Activated CD4-positive, alpha-beta T cell treated with anti-CD3 and anti-CD28 coated beads, Interleukin-2, amount 10 ng/mL, durations not matched to agents 7 days and 5 days (primary cell): ENCODE data around the gene ZNF556. TPM values are rescaled to one million over a fixed set of nuclear protein-coding genes. Genes with fewer than 3 reads are reported as not detected.

Experiments
- CTCF ChIA-PET: fragments of 350-600 bp; sonication (Branson Sonifier 250); formaldehyde crosslinking; loops from one replicate; lab custom pipeline; 2021; ENCODE audit warnings: antibody characterized with exemption; lab: Charles Lee
- POLR2A ChIA-PET: fragments of 350-600 bp; sonication (Branson Sonifier 250); formaldehyde crosslinking; loops from one replicate; lab custom pipeline; 2021; ENCODE audit warnings: antibody characterized with exemption; lab: Charles Lee
- DNase-seq: peaks from one replicate; pipeline ENCODE4 v3.0.0-alpha.2; 2020
- H3K27ac Mint-ChIP-seq: one replicate; pipeline ENCODE4 v1.8.0; 2021; ENCODE audit warnings: mild to moderate bottlenecking, moderate library complexity, mixed read lengths
- H3K27me3 Mint-ChIP-seq: one replicate; pipeline ENCODE4 v1.8.0; 2021; ENCODE audit warnings: mixed read lengths
- H3K36me3 Mint-ChIP-seq: one replicate; pipeline ENCODE4 v1.8.0; 2021; ENCODE audit warnings: low read depth, mixed read lengths
- H3K4me1 Mint-ChIP-seq: one replicate; pipeline ENCODE4 v1.8.0; 2021; ENCODE audit warnings: mixed read lengths
- H3K4me3 Mint-ChIP-seq: one replicate; pipeline ENCODE4 v1.8.0; 2021; ENCODE audit warnings: mild to moderate bottlenecking, moderate library complexity, mixed read lengths
- H3K9me3 Mint-ChIP-seq: one replicate; pipeline ENCODE4 v1.8.0; 2021; ENCODE audit warnings: mixed read lengths
- total RNA-seq, 2 experiments: library from RNA; stranded (reverse); gene quantifications; one replicate each; pipeline ENCODE4 v1.2.3, GENCODE V29; 2021

ZNF556 gene
- not detected for total RNA-seq

DNA sequence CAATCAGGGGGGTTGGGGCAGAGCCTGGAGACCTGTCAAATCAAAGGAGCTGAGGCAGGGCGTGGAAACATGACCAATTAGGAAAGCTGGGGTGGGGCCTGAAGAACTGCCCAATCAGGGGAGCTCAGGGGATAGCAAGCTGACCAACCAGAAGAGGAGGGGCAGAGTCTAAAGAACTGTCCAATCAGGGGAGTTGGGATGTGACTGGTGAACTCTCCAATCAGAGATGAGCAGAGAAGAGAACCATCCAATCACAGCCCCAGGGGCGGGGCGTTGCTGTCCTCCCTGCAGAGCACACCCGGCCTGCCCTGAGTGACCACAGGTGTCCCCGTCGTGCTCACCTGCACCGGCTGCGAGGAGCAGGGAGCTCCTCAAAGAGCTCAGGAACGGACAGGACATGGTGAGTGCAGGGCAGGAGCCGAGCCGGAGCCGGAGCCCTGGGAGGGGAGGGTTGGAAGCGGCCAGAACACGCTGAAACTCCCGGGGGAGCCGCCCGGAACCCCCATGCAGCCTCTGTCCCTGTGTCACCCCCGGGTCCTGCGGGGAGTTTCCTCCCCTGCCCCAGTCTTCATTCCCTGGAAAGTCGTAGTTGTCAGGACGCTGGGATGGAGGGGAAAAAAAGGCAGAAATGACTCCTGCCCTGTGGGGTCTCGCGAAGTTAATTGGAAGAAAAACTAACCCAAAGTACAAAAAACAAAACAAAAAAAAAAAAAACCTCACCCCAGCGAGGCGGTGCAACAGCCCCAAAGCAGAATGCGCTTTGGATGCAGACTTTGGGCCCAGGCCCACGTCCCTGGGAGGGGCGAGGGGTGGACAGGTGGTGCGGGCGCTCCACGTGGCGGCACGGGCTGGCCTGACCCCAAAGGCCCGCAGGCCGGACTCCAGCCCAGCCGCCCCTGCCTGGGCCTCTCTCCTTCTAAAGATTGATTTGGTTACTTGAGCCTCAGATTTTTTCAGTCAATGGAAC lies at the start of gene ZNF556:
Gene ZNF556 (plus strand): TSS at position 311 of the 967 bp plus-strand sequence. CDS start 87 bp downstream, at position 398.
- no peak within 1 kb of the TSS for H3K4me3 Mint-ChIP-seq
- H3K36me3 Mint-ChIP-seq: no peaks in the 10 kb centered on the region
- H3K27ac Mint-ChIP-seq: no peak within 1 kb of the TSS
- DNase-seq: no peak
- H3K4me1 Mint-ChIP-seq: no peaks in the 10 kb centered on the region
- H3K27me3 Mint-ChIP-seq: no peaks in the 10 kb centered on the region
- ChIA-PET POLR2A (no interaction called here), CTCF (no interaction called here)
- H3K9me3 Mint-ChIP-seq: peaks cover 19% of the 10 kb centered on the region

DNA sequence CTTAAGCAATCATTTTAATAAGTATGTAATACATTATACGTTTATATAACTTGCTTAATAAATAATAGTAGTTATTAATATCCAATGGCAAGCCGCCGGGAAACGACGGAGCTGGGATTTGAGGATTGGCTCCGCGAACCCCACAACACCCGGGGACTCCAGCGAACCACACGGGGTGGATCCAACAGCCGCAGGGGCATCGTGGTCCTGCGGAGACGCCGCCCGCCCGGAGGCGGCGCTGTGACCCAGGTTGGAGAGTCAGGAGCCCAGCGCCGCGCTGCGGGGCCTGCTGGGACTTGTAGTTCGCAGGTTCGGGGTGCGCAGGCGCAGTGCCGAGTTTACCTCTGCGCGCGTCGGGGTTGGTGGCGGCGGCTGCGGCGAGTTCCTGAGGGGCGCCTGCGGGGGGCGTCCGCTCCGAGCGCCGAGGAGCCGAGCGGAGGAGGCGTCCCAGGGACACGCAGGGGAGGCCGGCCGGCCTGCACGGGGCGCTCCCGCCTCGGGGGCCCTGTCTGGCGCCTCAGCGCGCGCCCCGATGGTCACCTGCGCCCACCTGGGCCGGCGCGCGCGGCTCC lies 47.5 kb upstream of the ZNF556 start, which contains the start of gene ZNF554:
Gene ZNF554 (plus strand): TSS at position 329 of the 572 bp plus-strand sequence. CDS start 204 bp downstream, at position 533.
- peak; percentile 98 for DNase-seq
- Mint-ChIP-seq H3K4me1 (peaks cover 8% of the 10 kb centered on the region), H3K4me3 (peak within 1 kb of the TSS; percentile 77), H3K9me3 (peaks cover 3% of the 10 kb centered on the region), H3K27ac (peak within 1 kb of the TSS; percentile 79), H3K36me3 (peaks cover 5% of the 10 kb centered on the region), H3K27me3 (no peaks in the 10 kb centered on the region)
- POLR2A ChIA-PET: no interaction called here
- CTCF ChIA-PET: interaction anchor here (0.8 to 1.6 kb wide), 5 partner anchors 16 to 216 kb away, joined by 3 to 6 read pairs (median 3); partner anchors contain the start of gene SGTA

- H3K4me3 Mint-ChIP-seq: peak overlapping the region; percentile 77
- H3K27me3 Mint-ChIP-seq: no peaks in the 10 kb centered on the region
- peak overlapping the region; percentile 79 for H3K27ac Mint-ChIP-seq
- peaks cover 9% of the 10 kb centered on the region for H3K36me3 Mint-ChIP-seq
- CTCF ChIA-PET: interaction anchor here (1.0 to 1.6 kb wide), 3 partner anchors 16 to 216 kb away, joined by 3 to 6 read pairs (median 3); partner anchors contain the start of gene SGTA
- peak; percentile 14 for DNase-seq
- peaks cover 4% of the 10 kb centered on the region for H3K9me3 Mint-ChIP-seq
- POLR2A ChIA-PET: no interaction called here
- peaks cover 8% of the 10 kb centered on the region for H3K4me1 Mint-ChIP-seq
These were observed 46.9 kb upstream of the ZNF556 start for GRCh38 chr19:2820112-2820702.

DNA sequence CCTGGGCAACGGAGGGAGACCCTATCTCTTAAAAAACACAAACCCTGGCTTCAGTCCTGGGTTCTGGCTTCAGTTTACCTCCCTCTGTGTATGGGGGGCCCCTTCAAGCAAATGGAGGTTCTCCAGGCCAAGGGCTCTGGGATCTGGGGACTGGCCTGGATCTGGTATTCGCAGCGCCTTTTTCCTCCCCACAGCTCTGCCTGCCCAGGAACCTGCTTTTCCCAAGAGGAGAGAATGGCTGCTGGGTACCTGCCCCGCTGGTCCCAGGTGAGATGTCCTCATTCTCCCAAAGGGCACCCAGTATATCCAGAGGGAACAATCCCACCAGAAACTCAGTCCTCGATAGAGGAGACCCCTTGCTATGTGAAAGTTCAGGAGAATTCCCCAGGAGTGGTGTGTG lies 44.3 kb upstream of the ZNF556 start:
- CTCF ChIA-PET: no interaction called here
- H3K4me3 Mint-ChIP-seq: no peak overlapping the region
- POLR2A ChIA-PET: no interaction called here
- no peak for DNase-seq
- no peaks in the 10 kb centered on the region for H3K27me3 Mint-ChIP-seq
- peaks cover 11% of the 10 kb centered on the region for H3K4me1 Mint-ChIP-seq
- peaks cover 21% of the 10 kb centered on the region for H3K36me3 Mint-ChIP-seq
- H3K9me3 Mint-ChIP-seq: peaks cover 13% of the 10 kb centered on the region
- no peak overlapping the region for H3K27ac Mint-ChIP-seq

- CTCF ChIA-PET: interaction anchor here (1.4 kb wide), 1 partner anchor 175 kb away, joined by 3 read pairs; no protein-coding TSS in a partner anchor
These were observed 43.5 kb upstream of the ZNF556 start for GRCh38 chr19:2823646-2824045.

DNA sequence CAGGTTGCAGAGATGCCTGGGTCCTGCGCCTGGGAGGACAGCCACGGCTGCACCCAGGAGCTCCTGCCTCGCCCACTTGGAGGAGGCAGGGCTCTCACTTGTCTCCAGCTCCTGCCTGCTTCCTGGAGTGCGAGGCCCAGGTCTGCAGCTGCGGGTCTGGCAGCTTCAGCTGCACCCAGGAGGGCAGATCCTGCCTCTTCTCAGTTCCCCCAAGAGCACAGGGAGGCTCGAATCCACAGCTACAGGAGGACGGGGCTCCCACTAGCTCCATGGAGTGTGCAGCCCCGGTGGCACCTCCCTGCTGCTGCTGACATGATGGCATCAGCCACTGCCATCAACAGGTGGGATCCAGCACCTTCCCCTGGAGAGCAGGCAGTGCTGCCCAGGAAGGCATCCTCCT lies 43.0 kb upstream of the ZNF556 start:
- no peak overlapping the region for H3K27ac Mint-ChIP-seq
- peaks cover 18% of the 10 kb centered on the region for H3K9me3 Mint-ChIP-seq
- peaks cover 12% of the 10 kb centered on the region for H3K4me1 Mint-ChIP-seq
- ChIA-PET CTCF (interaction anchor here (1.4 kb wide), 1 partner anchor 176 kb away, joined by 3 read pairs; no protein-coding TSS in a partner anchor), POLR2A (no interaction called here)
- H3K4me3 Mint-ChIP-seq: no peak overlapping the region
- no peaks in the 10 kb centered on the region for H3K27me3 Mint-ChIP-seq
- H3K36me3 Mint-ChIP-seq: peaks cover 31% of the 10 kb centered on the region
- DNase-seq: no peak

More at GRCh38 chr19:2823646-2824045, 43.5 kb upstream of the ZNF556 start:
- peaks cover 29% of the 10 kb centered on the region for H3K36me3 Mint-ChIP-seq
- peaks cover 12% of the 10 kb centered on the region for H3K4me1 Mint-ChIP-seq
- no peaks in the 10 kb centered on the region for H3K27me3 Mint-ChIP-seq
- no peak for DNase-seq
- H3K9me3 Mint-ChIP-seq: peaks cover 18% of the 10 kb centered on the region
- no peak overlapping the region for H3K27ac Mint-ChIP-seq
- POLR2A ChIA-PET: no interaction called here
- no peak overlapping the region for H3K4me3 Mint-ChIP-seq

GRCh38 chr19:2827022-2827421 lies 40.1 kb upstream of the ZNF556 start:
- ChIA-PET CTCF (no interaction called here), POLR2A (no interaction called here)
- H3K9me3 Mint-ChIP-seq: peaks cover 26% of the 10 kb centered on the region
- peaks cover 38% of the 10 kb centered on the region for H3K36me3 Mint-ChIP-seq
- no peak overlapping the region for H3K4me3 Mint-ChIP-seq
- H3K27me3 Mint-ChIP-seq: no peaks in the 10 kb centered on the region
- H3K27ac Mint-ChIP-seq: no peak overlapping the region
- H3K4me1 Mint-ChIP-seq: peaks cover 4% of the 10 kb centered on the region
- no peak for DNase-seq

- Mint-ChIP-seq H3K36me3 (peaks cover 47% of the 10 kb centered on the region), H3K4me3 (no peak overlapping the region), H3K4me1 (peaks cover 4% of the 10 kb centered on the region), H3K9me3 (peaks cover 30% of the 10 kb centered on the region), H3K27me3 (no peaks in the 10 kb centered on the region), H3K27ac (no peak overlapping the region)
- POLR2A ChIA-PET: no interaction called here
- CTCF ChIA-PET: no interaction called here
- no peak for DNase-seq
These were observed 39.2 kb upstream of the ZNF556 start for GRCh38 chr19:2827840-2828489.

DNA sequence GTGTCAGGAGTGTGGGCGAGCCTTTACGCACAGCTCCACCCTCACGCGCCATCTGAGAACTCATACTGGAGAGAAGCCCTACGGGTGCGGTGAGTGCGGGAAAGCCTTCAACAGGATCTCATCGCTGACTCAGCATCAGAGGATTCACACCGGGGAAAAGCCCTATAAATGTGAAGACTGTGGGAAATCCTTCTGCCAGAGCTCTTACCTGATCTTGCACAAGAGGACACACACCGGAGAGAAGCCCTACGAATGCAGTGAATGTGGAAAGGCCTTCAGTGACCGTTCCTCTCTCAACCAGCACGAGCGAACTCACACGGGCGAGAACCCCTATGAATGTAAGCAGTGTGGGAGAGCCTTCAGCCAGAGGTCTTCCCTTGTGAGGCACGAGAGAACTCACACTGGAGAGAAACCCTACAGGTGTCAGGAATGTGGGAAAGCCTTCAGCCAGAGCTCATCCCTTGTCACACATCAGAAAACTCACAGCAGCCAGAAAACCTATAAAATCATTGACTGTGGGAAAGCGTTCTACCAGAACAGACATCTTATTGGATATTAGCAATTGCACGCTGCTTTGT lies 32.8 kb upstream of the ZNF556 start:
- peaks cover 46% of the 10 kb centered on the region for H3K36me3 Mint-ChIP-seq
- ChIA-PET CTCF (interaction anchor here (0.5 kb wide), 1 partner anchor 597 kb away, joined by 4 read pairs; no protein-coding TSS in a partner anchor), POLR2A (no interaction called here)
- no peak overlapping the region for H3K27ac Mint-ChIP-seq
- H3K27me3 Mint-ChIP-seq: no peaks in the 10 kb centered on the region
- H3K4me1 Mint-ChIP-seq: no peaks in the 10 kb centered on the region
- no peak overlapping the region for H3K4me3 Mint-ChIP-seq
- no peak for DNase-seq
- peaks cover 48% of the 10 kb centered on the region for H3K9me3 Mint-ChIP-seq

DNA sequence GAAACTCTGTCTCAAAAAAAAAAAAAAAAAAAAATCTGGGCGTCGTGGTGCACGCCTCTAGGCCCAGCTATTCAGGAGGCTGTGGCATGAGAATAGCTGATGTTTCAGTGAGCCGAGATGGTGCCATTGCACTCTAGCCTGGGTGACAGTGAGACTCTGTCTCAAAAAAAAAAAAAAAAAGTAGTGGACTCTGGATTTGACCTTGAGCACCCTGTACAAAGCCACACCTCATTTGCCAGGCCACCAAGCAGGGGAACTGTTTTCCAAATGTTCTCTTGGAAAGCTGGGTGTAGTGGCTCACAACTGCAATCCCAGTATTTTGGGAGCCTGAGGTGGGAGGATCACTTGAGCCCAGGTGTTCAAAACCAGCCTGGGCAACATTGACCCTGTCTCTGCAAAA lies 29.7 kb upstream of the ZNF556 start:
- no peak for DNase-seq
- Mint-ChIP-seq H3K4me3 (no peak overlapping the region), H3K4me1 (peaks cover 4% of the 10 kb centered on the region), H3K9me3 (peaks cover 41% of the 10 kb centered on the region), H3K36me3 (peaks cover 39% of the 10 kb centered on the region), H3K27me3 (peaks cover 4% of the 10 kb centered on the region), H3K27ac (no peak overlapping the region)
- ChIA-PET POLR2A (no interaction called here), CTCF (no interaction called here)

GRCh38 chr19:2840794-2841791 lies 26.0 kb upstream of the ZNF556 start, which contains the start of gene ZNF555:
TSS of gene ZNF555 (plus strand) at chr19:2841475. CDS start at chr19:2841573, 98 bp downstream.
- peak within 1 kb of the TSS; percentile 83 for H3K27ac Mint-ChIP-seq
- H3K27me3 Mint-ChIP-seq: peaks cover 5% of the 10 kb centered on the region
- peaks cover 7% of the 10 kb centered on the region for H3K4me1 Mint-ChIP-seq
- peaks cover 28% of the 10 kb centered on the region for H3K9me3 Mint-ChIP-seq
- DNase-seq: peak; percentile 98
- ChIA-PET POLR2A (no interaction called here), CTCF (interaction anchor here (1.1 to 1.5 kb wide), 11 partner anchors 9 to 517 kb away, joined by 3 to 8 read pairs (median 4); partner anchors contain the start of gene ZNF57)
- H3K4me3 Mint-ChIP-seq: peak within 1 kb of the TSS; percentile 86
- H3K36me3 Mint-ChIP-seq: peaks cover 16% of the 10 kb centered on the region
